ENCODE results near the gene DSTN.

Gene DSTN

GRCh38 chr20:17569616-17570346 is at the start of gene DSTN:
TSS of gene DSTN (plus strand) at chr20:17570075. CDS start at chr20:17570209, 134 bp downstream.
- DNase-seq: peak; percentile 71

DNA sequence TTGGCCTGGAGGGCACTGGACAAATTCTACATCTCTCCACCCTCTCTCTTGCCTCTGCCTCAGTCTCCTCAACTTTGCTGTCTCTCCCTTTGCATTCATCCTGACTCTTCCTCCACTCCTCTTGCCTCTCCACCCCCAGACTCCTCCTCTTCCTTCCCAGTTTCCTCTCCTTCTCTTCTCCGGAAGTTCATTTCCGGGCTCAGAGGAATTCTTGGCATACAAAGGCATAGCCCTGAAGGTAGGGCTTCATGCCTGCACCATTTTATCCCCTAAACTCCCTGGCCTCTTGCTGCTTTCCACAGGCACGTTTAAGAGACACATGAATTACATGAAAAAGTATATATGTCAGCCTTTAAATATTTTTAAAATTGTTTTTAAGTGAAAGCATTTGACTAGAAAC is 49.3 kb upstream of the DSTN start:
- DNase-seq: no peak

GRCh38 chr20:17522528-17522927 is 47.3 kb upstream of the DSTN start:
- DNase-seq: no peak

GRCh38 chr20:17523326-17523725 is 46.5 kb upstream of the DSTN start:
- no peak for DNase-seq

GRCh38 chr20:17524560-17524959 is 45.3 kb upstream of the DSTN start:
- DNase-seq: no peak

- no peak for DNase-seq
Measured at GRCh38 chr20:17525132-17525531, 44.7 kb upstream of the DSTN start.

DNA sequence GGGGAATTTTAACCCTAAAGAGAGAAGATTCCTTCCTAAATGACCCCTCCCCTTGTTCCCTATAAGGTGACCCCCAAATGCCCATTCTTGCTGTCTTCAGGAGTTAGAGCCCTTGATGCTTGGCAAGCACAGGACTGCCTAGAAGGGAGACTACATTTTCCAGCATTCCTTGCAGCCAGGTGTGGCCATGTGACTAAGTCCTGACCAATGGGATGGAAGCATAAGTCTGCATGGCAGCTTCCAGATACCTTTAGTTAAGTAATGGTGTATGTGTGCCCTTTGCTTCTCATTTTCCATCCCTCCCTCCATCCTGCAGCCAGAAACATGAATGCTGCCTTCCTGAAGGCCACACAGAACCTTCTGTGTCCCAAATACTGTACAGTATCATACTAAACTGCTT is 44.2 kb upstream of the DSTN start:
- DNase-seq: no peak

DNA sequence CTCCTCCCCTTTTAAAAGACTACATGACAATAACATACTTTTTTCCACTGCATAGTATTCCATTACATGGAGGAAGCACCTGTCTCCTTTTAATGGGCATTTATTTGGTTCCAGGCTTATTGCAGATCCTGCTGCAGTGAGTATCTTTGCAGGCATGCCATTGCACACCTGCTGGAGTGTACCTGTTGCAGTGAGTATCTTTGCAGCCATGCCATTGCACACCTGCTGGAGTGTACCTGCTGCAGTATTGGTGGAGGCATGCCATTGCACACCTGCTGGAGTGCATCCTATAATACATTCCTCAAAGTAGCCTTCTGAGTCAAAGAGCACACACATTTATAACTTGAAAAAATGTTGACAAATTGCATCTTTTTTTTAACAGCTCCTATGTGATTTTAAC is 40.3 kb upstream of the DSTN start:
- DNase-seq: no peak

DNA sequence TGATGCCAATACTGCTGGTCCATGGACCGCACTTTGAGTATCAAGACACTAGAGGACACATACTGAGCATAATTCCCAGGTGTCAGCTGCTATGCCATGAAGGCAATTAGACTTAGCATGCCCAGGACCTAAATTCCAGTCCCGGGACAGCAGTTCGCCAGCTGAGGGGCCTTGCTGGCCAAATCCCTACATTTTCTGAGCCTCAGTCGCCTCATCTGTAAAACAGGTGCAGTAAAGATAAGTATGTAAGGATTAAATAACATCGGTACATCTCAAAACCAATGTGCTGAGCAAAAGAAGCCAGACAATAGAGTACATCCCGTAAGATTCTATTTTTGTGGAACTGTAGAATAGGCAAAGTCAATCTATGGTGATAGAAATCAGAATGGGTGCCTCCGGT is 39.7 kb upstream of the DSTN start:
- no peak for DNase-seq

- DNase-seq: peak; percentile 53
Measured at GRCh38 chr20:17530716-17531664, 38.9 kb upstream of the DSTN start, which contains the start of gene BFSP1. TSS of gene BFSP1 (minus strand) at chr20:17531379. CDS start at chr20:17531329, 50 bp downstream.

GRCh38 chr20:17531665-17532025 is 38.2 kb upstream of the DSTN start:
- no peak for DNase-seq

DNA sequence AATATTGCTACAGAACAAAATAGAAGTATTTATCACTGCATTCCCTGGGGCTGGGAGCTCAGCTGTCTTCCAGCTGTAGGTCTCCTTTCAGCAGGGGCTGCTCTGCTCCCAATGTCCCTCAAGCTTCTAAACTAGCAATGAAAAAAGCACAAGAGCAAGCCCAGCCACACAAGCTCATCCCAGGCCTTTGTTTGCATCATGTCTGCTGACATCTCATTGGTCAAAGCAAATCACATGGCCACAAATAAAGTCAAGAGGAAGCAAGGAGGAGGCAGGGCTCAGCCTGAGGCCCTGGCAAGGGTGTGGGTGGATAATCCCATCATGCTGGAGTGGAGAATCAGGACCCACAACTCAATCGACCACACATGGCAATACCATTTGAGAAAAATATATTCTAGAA is 36.5 kb upstream of the DSTN start:
- DNase-seq: peak; percentile 88

GRCh38 chr20:17534077-17534476 is 35.8 kb upstream of the DSTN start:
- no peak for DNase-seq

GRCh38 chr20:17536944-17537444 is 32.9 kb upstream of the DSTN start:
- DNase-seq: peak; percentile 70

DNA sequence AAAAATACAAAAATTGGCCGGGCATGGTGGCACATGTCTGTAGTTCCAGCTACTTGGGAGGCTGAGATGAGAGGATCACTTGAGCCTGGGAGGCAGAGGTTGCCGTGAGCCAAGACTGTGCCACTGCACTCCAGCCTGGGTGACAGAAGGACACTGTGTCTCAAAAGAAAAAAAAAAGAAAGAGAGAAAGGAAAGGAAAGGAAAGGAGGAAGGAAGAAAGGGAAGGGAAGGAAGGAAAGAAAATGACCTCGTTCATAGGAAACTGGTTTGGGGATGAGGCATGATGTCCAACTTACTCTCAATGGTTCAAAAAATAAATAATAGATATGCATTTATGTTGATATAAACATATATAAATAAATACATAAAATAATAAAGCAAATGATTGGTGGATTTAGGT is 31.9 kb upstream of the DSTN start:
- no peak for DNase-seq

- peak; percentile 70 for DNase-seq
Measured at GRCh38 chr20:17538517-17539170, 31.2 kb upstream of the DSTN start.

DNA sequence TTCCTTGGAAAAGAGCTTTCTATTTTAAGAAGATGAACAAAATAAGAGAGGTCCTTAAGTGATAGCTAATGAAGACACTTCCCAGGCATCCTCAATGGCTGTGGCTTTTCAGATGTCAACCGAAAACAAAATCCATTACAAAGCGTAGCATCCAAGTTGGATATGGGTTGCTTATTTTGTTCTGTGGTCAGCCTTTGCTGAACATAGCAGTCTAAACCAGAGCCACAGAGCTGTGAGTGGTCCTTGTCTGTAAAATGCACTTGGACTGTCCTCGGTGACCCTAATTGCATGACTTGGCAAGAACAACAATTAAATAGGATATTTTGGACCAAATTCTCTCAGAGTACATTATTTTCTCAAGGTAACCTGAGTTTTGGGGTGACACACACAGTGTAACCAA is 28.3 kb upstream of the DSTN start:
- DNase-seq: no peak

GRCh38 chr20:17541996-17542395 is 27.9 kb upstream of the DSTN start:
- no peak for DNase-seq

DNA sequence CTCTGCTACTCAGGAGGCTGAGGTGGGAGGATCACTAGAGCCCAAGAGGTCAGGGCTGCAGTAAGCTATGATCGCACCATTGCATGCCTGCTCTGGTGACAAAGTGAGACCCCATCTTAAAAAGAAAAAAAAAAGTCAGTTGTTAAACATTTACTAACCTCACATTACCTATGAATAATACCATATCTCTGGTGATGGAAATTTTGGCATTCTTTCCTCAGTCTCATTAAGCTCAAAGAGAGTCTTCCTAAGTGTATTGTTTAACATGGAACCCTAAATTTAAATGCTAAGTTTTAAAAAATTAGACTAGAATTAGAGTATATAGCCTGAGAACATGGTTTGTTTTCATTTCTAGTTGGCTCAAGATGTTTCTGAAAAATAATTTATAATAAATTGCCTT is 27.4 kb upstream of the DSTN start:
- DNase-seq: no peak

DNA sequence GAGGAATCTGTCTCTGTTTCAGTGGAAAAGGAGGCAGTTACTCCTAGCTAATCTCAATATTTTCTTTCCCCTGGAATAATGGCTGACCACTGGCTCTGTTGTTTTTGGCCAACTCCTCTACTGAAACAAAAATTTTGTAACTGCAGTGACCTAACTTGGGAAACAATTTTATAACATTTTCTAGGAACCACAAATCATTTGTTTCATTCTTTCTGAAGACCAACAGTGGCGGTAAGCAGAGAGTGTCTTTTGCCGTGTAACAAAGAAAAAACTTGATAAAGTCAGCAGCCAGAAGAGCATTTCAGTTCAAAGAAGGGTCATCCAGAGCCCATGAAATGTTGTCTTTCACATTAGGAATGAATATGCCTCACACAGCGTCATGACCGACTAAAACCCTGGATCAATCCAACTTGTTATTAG is 26.9 kb upstream of the DSTN start:
- DNase-seq: no peak

GRCh38 chr20:17543531-17544131 is 26.2 kb upstream of the DSTN start:
- peak; percentile 49 for DNase-seq

DNA sequence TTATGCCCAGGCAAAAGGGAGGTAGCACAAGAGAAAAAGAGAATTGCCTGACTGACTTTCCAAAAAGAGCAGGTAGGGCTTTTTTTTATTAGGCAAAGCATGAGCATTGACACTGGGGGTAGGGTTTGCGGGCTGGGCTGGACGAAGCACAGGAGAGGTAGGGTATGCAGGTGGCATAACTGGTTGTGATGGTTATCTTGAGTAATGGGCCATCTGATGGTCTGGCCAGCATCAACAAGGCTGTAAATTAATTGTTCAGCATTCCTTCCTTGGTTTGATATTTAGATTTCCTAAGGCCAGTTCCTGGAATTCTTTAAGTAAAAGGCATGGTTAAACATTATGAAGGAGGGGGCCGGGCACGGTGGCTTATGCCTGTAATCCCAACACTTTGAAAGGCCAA is 24.7 kb upstream of the DSTN start:
- DNase-seq: no peak

- no peak for DNase-seq
Measured at GRCh38 chr20:17549131-17549530, 20.7 kb upstream of the DSTN start.
